GM23338 (cell line): Measurements from ENCODE around the gene CES4A. TPM values are rescaled to one million over a fixed set of nuclear protein-coding genes. Genes with fewer than 3 reads are reported as not detected.

Experiments
- ATAC-seq: fragments of 200-7000 bp; cut with Tn5 transposase; 3 replicates; pipeline ENCODE4 v1.9.1; 2020
- DNase-seq: peaks from one replicate; pipeline ENCODE4 v3.0.0-alpha.2; 2015; ENCODE audit warnings: low spot score
- H2AFZ ChIP-seq: fragments of 200-600 bp; sonication (generic); 2 replicates; pipeline ENCODE4 v1.8.0; 2016; ENCODE audit warnings: antibody characterized with exemption, mild to moderate bottlenecking, moderate library complexity
- H3F3A ChIP-seq: fragments of 200-600 bp; sonication (generic); replicated peaks from 2 replicates; pipeline ENCODE4 v1.8.0; 2017; ENCODE audit warnings: antibody characterized with exemption, mixed run types, low read depth
- H3K27ac ChIP-seq: fragments of 200-600 bp; sonication (generic); 2 replicates; pipeline ENCODE4 v1.6.1; 2016; ENCODE audit warnings: low read depth
- H3K27me3 ChIP-seq: fragments of 200-600 bp; sonication (generic); 2 replicates; pipeline ENCODE4 v1.8.0; 2016; ENCODE audit warnings: mild to moderate bottlenecking, mixed run types, moderate library complexity; ENCODE audit not compliant: insufficient read depth
- H3K36me3 ChIP-seq: fragments of 200-600 bp; sonication (generic); 2 replicates; pipeline ENCODE4 v1.8.0; 2016; ENCODE audit warnings: mild to moderate bottlenecking; ENCODE audit not compliant: insufficient read depth
- H3K4me1 ChIP-seq: fragments of 200-600 bp; sonication (generic); 2 replicates; pipeline ENCODE4 v1.8.0; 2016; ENCODE audit warnings: mild to moderate bottlenecking, moderate library complexity; ENCODE audit not compliant: insufficient read depth
- H3K4me2 ChIP-seq: fragments of 200-600 bp; sonication (generic); 2 replicates; pipeline ENCODE4 v1.7.1; 2017; ENCODE audit warnings: mixed run types
- H3K4me3 ChIP-seq: fragments of 200-600 bp; sonication (generic); 2 replicates; pipeline ENCODE4 v1.6.1; 2016; ENCODE audit warnings: mixed run types
- H3K79me2 ChIP-seq: fragments of 200-600 bp; sonication (generic); replicated peaks from 2 replicates; pipeline ENCODE4 v1.8.0; 2017; ENCODE audit warnings: mild to moderate bottlenecking; ENCODE audit not compliant: insufficient read depth
- H3K9me2 ChIP-seq: fragments of 200-600 bp; sonication (generic); 2 replicates; pipeline ENCODE4 v1.8.0; 2017; ENCODE audit not compliant: insufficient read depth
- H4K20me1 ChIP-seq: fragments of 200-600 bp; sonication (generic); replicated peaks from 2 replicates; pipeline ENCODE4 v1.8.0; 2017; ENCODE audit warnings: mild to moderate bottlenecking; ENCODE audit not compliant: insufficient read depth
- H3K27ac Mint-ChIP-seq: 2 replicates; pipeline ENCODE4 v1.8.0; 2020; ENCODE audit warnings: inconsistent platforms, mild to moderate bottlenecking, moderate library complexity, mixed read lengths
- H3K27me3 Mint-ChIP-seq: 3 replicates; pipeline ENCODE4 v1.8.0; 2022; ENCODE audit warnings: low read depth, mild to moderate bottlenecking, moderate library complexity, mixed read lengths, inconsistent platforms; ENCODE audit not compliant: insufficient read depth, poor library complexity
- H3K36me3 Mint-ChIP-seq: 3 replicates; pipeline ENCODE4 v1.8.0; 2021; ENCODE audit warnings: low read depth, mild to moderate bottlenecking, inconsistent platforms, moderate library complexity, mixed read lengths
- H3K4me1 Mint-ChIP-seq: 3 replicates; pipeline ENCODE4 v1.8.0; 2020; ENCODE audit warnings: mild to moderate bottlenecking, inconsistent platforms, mixed read lengths
- H3K4me3 Mint-ChIP-seq: 3 replicates; pipeline ENCODE4 v1.8.0; 2021; ENCODE audit warnings: moderate library complexity, mild to moderate bottlenecking, inconsistent platforms, mixed read lengths
- H3K9me3 Mint-ChIP-seq: 3 replicates; pipeline ENCODE4 v1.8.0; 2020; ENCODE audit warnings: moderate library complexity, mild to moderate bottlenecking, inconsistent platforms, mixed read lengths
- CREB1 ChIP-seq: fragments of 250-450 bp; sonication (Bioruptor Pico); IDR thresholded peaks from 2 replicates; pipeline ENCODE4 v1.5.0; 2020; ENCODE audit warnings: low read depth, mild to moderate bottlenecking, moderate library complexity
- CTCF ChIP-seq, 2 experiments: fragments of 200-600 bp in 1 of 2; sonication (generic) in 1 of 2; conservative IDR thresholded peaks; 2 replicates each; pipeline versions ENCODE4 v1.5.1 to v1.6.1; 2016 to 2017; ENCODE audit warnings: antibody characterized with exemption in 2 of 2, low read depth in 2 of 2, mild to moderate bottlenecking in 2 of 2, moderate library complexity in 1 of 2
- ETS1 ChIP-seq: IDR thresholded peaks from 2 replicates; pipeline ENCODE4 v1.6.1; 2016; ENCODE audit warnings: antibody characterized with exemption
- EZH2 ChIP-seq: fragments of 200-600 bp; sonication (generic); IDR thresholded peaks from one replicate; pipeline ENCODE4 v1.8.0; 2017; ENCODE audit warnings: antibody characterized with exemption, mild to moderate bottlenecking, low read depth; ENCODE audit not compliant: unreplicated experiment
- EZH2phosphoT487 ChIP-seq: fragments of 200-600 bp; sonication (generic); IDR thresholded peaks from one replicate; pipeline ENCODE4 v1.8.1; 2018; ENCODE audit warnings: antibody characterized with exemption; ENCODE audit not compliant: unreplicated experiment
- JUNB ChIP-seq: IDR thresholded peaks from one replicate; pipeline ENCODE4 v1.6.1; 2016; ENCODE audit warnings: antibody characterized with exemption; ENCODE audit not compliant: unreplicated experiment
- NANOG ChIP-seq: IDR thresholded peaks from 2 replicates; pipeline ENCODE4 v1.6.1; 2016; ENCODE audit warnings: antibody characterized with exemption, borderline replicate concordance
- POLR2AphosphoS5 ChIP-seq: IDR thresholded peaks from 2 replicates; pipeline ENCODE4 v1.6.1; 2016; ENCODE audit warnings: antibody characterized with exemption, low read depth
- REST ChIP-seq: IDR thresholded peaks from one replicate; pipeline ENCODE4 v1.6.1; 2018; ENCODE audit warnings: antibody characterized with exemption; ENCODE audit not compliant: unreplicated experiment
- STAT1 ChIP-seq: IDR thresholded peaks from one replicate; pipeline ENCODE4 v1.6.1; 2016; ENCODE audit warnings: antibody characterized with exemption; ENCODE audit not compliant: unreplicated experiment
- ZNF114 ChIP-seq: fragments of 250-450 bp; sonication (Bioruptor Pico); IDR thresholded peaks from 2 replicates; pipeline ENCODE4 v1.5.0; 2020; ENCODE audit warnings: mild to moderate bottlenecking, moderate library complexity
- ZNF331 ChIP-seq: fragments of 250-450 bp; sonication (Bioruptor Pico); IDR thresholded peaks from 2 replicates; pipeline ENCODE4 v1.5.0; 2020; ENCODE audit warnings: low read depth, mild to moderate bottlenecking, moderate library complexity
- ZNF462 ChIP-seq: fragments of 250-450 bp; sonication (Bioruptor Pico); IDR thresholded peaks from 2 replicates; pipeline ENCODE4 v1.5.0; 2020; ENCODE audit warnings: mild to moderate bottlenecking, moderate library complexity
- polyA plus RNA-seq: library from polyadenylated mRNA; unstranded; fragments of >200 nt; fragmentation: Nextera tagmentation; extraction: Ambion mirVana; gene quantifications from 2 replicates; pipeline ENCODE4 v1.2.1, GENCODE V29; 2016
- total RNA-seq: library from RNA; depleted of rRNA; stranded (reverse); fragments of >200 nt; shearing (Covaris generic); gene quantifications from 2 replicates; pipeline ENCODE4 v1.2.3, GENCODE V29; 2014

The CES4A gene
- total and polyA plus RNA-seq, 2 experiments from 2014 or later = 0.10 to 0.42 TPM

GRCh38 chr16:66972983-66973382, 15.4 kb upstream of the CES4A start:
- Histone ChIP-seq H3K4me2 (no peak overlapping the region), H3K27me3 (no peaks in the 10 kb centered on the region), H3K79me2 (no peaks in the 10 kb centered on the region), H4K20me1 (no peaks in the 10 kb centered on the region), H3K4me1 (no peaks in the 10 kb centered on the region), H2AFZ (no peak overlapping the region), H3K9me2 (no peaks in the 10 kb centered on the region), H3K4me3 (no peak overlapping the region), H3K36me3 (no peaks in the 10 kb centered on the region), H3K27ac (no peak overlapping the region), H3F3A (no peaks in the 10 kb centered on the region)
- peaks cover 8% of the 10 kb centered on the region for H3K27me3 Mint-ChIP-seq
- TF ChIP-seq STAT1 (no peak), EZH2phosphoT487 (no peak), ZNF114 (CRISPR knock-in tag) (no peak), EZH2 (no peak), NANOG (no peak), CREB1 (CRISPR knock-in tag) (no peak), ZNF462 (no peak), JUNB (no peak), POLR2AphosphoS5 (no peak), ZNF331 (CRISPR knock-in tag) (no peak), REST (no peak), ETS1 (no peak), CTCF (conservative IDR thresholded peaks at IDR 0.05; ENCODE audit: low read depth in 2 of 2) (no peak)
- no peaks in the 10 kb centered on the region for H3K36me3 Mint-ChIP-seq
- DNase-seq (no peak), ATAC-seq (no peak)
- H3K9me3 Mint-ChIP-seq = no peaks in the 10 kb centered on the region; the same call in 2 of the 3 replicates
- H3K27ac Mint-ChIP-seq = no peak overlapping the region
- peaks cover 3% of the 10 kb centered on the region; the same call in 1 of the 3 replicates for H3K4me1 Mint-ChIP-seq
- H3K4me3 Mint-ChIP-seq = no peak overlapping the region
